SH-SY5Y (cell line): ENCODE results near the gene RAB3C.
A peak's percentile ranks its signal among the peaks of the same experiment; 100 is the strongest.

Experiments
- GATA2 ChIP-seq: IDR thresholded peaks from 2 replicates; pipeline ENCODE4 v1.6.1; 2011; ENCODE audit warnings: mild to moderate bottlenecking, low read depth, low read length
- GATA3 ChIP-seq: IDR thresholded peaks from 2 replicates; pipeline ENCODE4 v1.6.1; 2011; ENCODE audit warnings: low read depth, mild to moderate bottlenecking, low read length, moderate library complexity

The RAB3C gene, protein sequence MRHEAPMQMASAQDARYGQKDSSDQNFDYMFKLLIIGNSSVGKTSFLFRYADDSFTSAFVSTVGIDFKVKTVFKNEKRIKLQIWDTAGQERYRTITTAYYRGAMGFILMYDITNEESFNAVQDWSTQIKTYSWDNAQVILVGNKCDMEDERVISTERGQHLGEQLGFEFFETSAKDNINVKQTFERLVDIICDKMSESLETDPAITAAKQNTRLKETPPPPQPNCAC

GRCh38 chr5:58582803-58583491, at the start of gene RAB3C:
TSS of gene RAB3C (plus strand) at chr5:58583075. CDS start at chr5:58583209, 134 bp downstream.
- TF ChIP-seq GATA3 = no peak
- no peak; the same call in 1 of the 2 replicates for TF ChIP-seq GATA2

GRCh38 chr5:58542709-58543108, 40.2 kb upstream of the RAB3C start:
- TF ChIP-seq GATA2 (no peak), GATA3 (no peak)

DNA sequence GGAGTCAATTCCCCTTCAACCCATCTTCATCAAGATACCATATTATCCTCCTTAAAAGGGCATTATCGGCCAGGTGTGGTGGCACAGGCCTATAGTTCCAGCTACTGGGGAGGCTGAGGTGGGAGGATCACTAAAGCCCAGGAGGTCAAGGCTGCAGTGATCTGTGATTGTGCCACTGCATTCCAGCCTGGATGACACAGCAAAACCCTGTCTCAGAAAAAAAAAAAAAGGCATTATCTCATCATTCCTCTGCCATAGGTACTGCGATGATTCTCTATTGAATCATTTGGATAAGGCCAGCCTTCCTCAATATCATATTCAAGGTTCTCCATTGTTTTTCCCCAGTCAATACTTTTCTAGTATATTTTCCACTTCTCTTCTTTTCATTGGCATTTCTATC, 39.2 kb upstream of the RAB3C start:
- no peak for TF ChIP-seq GATA3
- TF ChIP-seq GATA2 = no peak

DNA sequence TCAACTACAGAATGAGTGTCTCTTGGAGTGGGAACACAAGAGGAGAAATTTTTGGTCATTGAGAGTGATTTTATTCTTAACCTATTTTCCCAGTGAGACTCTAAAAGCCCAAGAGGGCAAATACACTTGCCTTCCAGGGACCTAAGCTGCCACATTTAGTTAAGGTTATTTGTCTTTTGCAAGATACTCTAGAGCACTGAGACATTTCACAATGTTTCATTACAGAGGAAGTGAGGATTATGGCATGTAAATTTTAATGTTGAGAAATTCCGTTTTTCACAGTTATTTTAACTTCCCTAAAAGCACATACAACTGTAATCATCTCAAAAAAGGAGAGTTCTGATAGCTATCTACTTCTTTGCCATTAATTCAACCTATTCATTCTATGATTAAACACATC, 38.7 kb upstream of the RAB3C start:
- TF ChIP-seq GATA3 (no peak), GATA2 (no peak)

DNA sequence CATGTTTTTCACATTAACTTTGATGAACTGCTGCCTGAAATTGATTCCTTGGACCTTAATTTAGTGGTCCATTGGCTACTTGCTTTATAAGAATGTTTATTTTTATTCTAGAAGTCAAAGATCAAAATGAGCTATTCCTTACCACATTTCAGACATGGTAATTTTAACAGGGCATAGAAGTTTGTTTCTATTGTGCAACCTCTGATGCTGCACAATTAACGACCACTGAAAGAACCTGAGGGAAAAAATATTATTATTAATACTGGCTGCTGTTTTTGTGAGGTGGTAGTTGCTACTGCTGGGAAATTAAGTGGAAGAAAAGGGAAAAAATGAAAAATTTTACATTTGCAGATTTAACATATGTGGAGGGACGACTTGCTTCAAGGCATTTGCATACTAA, 37.9 kb upstream of the RAB3C start:
- no peak for TF ChIP-seq GATA3
- no peak for TF ChIP-seq GATA2

DNA sequence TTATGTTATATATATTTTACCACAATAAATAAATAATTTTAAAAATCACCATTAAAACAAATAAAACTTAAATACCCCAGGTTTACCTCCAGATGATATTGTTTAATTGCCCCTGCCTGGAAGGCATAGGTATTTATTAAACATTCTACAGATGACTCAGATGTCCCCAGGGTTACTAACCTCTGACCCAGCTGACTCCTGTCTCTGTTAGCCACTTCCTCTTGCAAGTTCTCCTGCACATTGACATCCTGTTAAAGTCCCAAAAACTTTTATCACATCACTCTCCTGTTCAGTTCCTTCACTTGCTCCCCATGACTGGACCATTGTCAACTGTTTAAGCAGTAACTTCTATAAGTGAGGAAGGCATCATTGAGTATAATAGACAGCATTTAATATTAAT, 37.0 kb upstream of the RAB3C start:
- TF ChIP-seq GATA3 (no peak), GATA2 (no peak)

- TF ChIP-seq GATA2 (0 out of 2 replicates have a peak, but pooled peaks have one; percentile 9), GATA3 (no peak)
Observed at GRCh38 chr5:58548068-58548467, 34.8 kb upstream of the RAB3C start.

GRCh38 chr5:58551492-58551891, 31.4 kb upstream of the RAB3C start:
- TF ChIP-seq GATA2 = no peak

- TF ChIP-seq GATA2 (no peak), GATA3 (no peak)
Observed at GRCh38 chr5:58565033-58565432, 17.8 kb upstream of the RAB3C start.

GRCh38 chr5:58571501-58571900, 11.4 kb upstream of the RAB3C start:
- TF ChIP-seq GATA3 (no peak), GATA2 (no peak)

DNA sequence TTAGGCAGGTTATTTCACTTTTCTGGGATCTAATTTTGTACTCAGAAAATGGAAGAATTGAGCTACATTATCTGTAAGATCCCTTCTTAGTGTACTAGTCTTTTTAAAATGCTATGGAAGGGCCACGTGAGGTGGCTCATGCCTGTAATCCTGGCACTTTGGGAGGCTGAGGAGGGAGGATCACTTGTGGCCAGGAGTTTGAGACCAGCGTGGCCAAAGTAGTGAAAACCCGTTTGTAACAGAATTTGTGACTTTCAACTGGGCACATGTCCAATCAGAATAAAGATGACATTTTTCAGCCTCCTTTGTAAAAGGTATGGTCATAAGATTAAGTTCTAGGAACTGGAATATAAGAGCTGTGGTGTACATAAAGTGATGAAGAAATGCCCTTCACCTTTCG, 3.1 kb upstream of the RAB3C start:
- no peak for TF ChIP-seq GATA2
- no peak for TF ChIP-seq GATA3

DNA sequence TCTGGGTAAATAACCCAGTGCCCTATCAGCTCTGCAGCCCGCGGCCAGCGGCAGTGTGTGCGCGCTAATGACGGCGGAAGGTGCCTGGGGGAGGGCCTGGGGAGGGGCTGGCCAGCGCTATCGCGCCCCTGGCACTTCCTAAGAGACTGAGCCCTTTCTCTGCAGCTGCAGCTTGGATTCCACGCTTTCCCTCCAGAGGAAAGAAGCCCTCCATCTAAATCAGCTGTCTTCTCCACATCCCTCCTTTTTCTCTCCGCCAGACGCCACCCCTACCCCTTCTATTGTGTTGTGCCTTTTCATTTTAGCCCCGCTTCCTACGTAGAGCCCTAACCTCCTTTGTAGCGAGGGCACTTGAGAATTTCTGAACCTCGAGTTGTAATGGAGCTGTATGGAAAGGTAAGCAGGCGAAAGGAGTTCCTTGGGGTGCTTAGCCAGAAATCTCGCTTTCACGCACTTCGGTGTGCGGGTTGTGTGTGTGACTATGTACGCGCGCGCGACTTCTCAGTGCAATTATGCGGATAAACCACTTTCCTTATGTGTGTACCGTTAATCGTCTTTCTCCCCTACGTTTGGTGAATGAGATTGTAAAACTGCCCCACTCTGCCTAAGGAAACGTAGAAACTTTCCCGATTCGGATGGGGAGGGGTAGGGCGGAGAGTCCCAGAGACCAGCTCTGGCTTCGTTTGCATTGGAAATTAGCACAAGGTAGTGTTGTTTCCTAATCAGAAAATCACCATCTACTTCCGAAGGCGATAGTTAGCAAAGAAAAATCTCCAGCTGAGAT, 664 bp upstream of the RAB3C start:
- no peak for TF ChIP-seq GATA2
- no peak for TF ChIP-seq GATA3

DNA sequence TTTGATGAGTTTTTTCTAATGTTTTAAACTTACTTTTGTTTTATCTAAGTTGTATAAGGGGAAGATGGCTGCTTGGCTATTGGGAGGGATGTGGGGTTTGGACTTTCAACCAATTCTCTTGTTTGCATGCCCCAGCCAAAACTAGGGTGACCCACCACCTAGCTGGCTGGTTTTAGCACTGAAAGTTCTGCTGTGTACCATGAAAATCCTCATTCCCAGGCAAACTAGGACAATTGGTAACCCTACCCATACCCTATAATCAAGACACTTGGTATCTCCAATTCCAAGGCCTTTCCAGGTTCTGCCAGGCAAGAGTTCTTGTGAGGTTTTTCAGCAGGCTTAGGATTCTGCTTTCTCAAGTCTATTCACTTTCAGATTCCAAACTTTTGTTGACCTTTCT, 13.1 kb downstream of the RAB3C start:
- no peak for TF ChIP-seq GATA2
- no peak for TF ChIP-seq GATA3

DNA sequence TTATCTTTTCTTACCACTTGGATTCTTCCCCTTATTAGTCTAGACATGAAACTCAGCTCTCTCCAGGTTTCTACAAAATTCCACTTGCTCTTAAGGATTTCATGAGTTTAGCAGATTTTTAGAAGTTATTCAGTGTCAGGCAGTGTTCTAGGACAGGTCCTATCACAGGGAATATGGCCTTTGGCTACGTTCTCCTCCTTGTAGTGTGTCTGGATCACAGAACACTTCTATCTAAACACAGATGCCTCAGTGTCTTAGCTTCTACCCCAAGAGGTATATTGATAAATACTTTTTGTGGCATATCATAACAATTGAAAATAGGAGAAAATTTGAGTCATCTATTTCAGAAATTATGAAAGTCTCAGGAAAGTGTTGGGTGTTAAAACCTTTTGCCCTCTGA, 15.6 kb downstream of the RAB3C start:
- TF ChIP-seq GATA3 (no peak), GATA2 (no peak)

GRCh38 chr5:58599217-58599616, 16.3 kb downstream of the RAB3C start:
- TF ChIP-seq GATA3 (no peak), GATA2 (no peak)
